ENCODE data around the gene GTF3C4. TPM values are rescaled to one million over a fixed set of nuclear protein-coding genes. Genes with fewer than 3 reads are reported as not detected.
A peak's percentile ranks its signal among the peaks of the same experiment; 100 is the strongest.

GTF3C4 gene
- total RNA-seq: 7.6 TPM
- long read RNA-seq, full-length matches to known transcripts: 14 of 20 reads
- long read RNA-seq, partial matches to known transcripts: 2 of 20 reads
- long read RNA-seq, other reads (novel, unspliced or antisense): 4 of 20 reads

- ATAC-seq (ENCODE audit: poor library complexity) (peak; percentile 7), DNase-seq (peak; percentile 46)
- intact Hi-C loops (cut with DNase I): no loop called here
Observed at GRCh38 chr9:132670457-132671391, at the start of gene GTF3C4. TSS of gene GTF3C4 (plus strand) at chr9:132670464. CDS start at chr9:132670599, 135 bp downstream.

GRCh38 chr9:132622159-132622558 is 48.1 kb upstream of the GTF3C4 start:
- DNase-seq (no peak), ATAC-seq (ENCODE audit: poor library complexity) (no peak)
- intact Hi-C loops (cut with DNase I): no loop called here

- DNase-seq: no peak
- ATAC-seq (ENCODE audit: poor library complexity): no peak
- intact Hi-C loops (cut with DNase I): no loop called here
Observed at GRCh38 chr9:132626285-132626684, 44.0 kb upstream of the GTF3C4 start.

GRCh38 chr9:132627106-132627505 is 43.2 kb upstream of the GTF3C4 start:
- intact Hi-C loops (cut with DNase I): no loop called here
- DNase-seq: no peak
- ATAC-seq (ENCODE audit: poor library complexity): no peak

GRCh38 chr9:132627594-132627993 is 42.7 kb upstream of the GTF3C4 start:
- intact Hi-C loops (cut with DNase I): no loop called here
- ATAC-seq (ENCODE audit: poor library complexity): no peak
- DNase-seq: no peak

- ATAC-seq (ENCODE audit: poor library complexity) (no peak), DNase-seq (no peak)
- intact Hi-C loops (cut with DNase I): no loop called here
Observed at GRCh38 chr9:132628746-132629145, 41.5 kb upstream of the GTF3C4 start.

GRCh38 chr9:132630116-132630515 is 40.1 kb upstream of the GTF3C4 start:
- ATAC-seq (ENCODE audit: poor library complexity) (no peak), DNase-seq (no peak)
- intact Hi-C loops (cut with DNase I): no loop called here

- no peak for ATAC-seq (ENCODE audit: poor library complexity)
- intact Hi-C loops (cut with DNase I): no loop called here
- DNase-seq: no peak
Observed at GRCh38 chr9:132630811-132631210, 39.5 kb upstream of the GTF3C4 start.

- intact Hi-C loops (cut with DNase I): no loop called here
- DNase-seq (no peak), ATAC-seq (ENCODE audit: poor library complexity) (no peak)
Observed at GRCh38 chr9:132631280-132631679, 39.0 kb upstream of the GTF3C4 start.

GRCh38 chr9:132631685-132632084 is 38.6 kb upstream of the GTF3C4 start:
- no peak for DNase-seq
- intact Hi-C loops (cut with DNase I): no loop called here
- ATAC-seq (ENCODE audit: poor library complexity): no peak

GRCh38 chr9:132632413-132633129 is 37.7 kb upstream of the GTF3C4 start:
- intact Hi-C loops (cut with DNase I): no loop called here
- DNase-seq (no peak), ATAC-seq (ENCODE audit: poor library complexity) (no peak)

GRCh38 chr9:132634327-132634726 is 35.9 kb upstream of the GTF3C4 start:
- no peak for ATAC-seq (ENCODE audit: poor library complexity)
- intact Hi-C loops (cut with DNase I): no loop called here
- DNase-seq: no peak

GRCh38 chr9:132637351-132637750 is 32.9 kb upstream of the GTF3C4 start:
- intact Hi-C loops (cut with DNase I): no loop called here
- ATAC-seq (ENCODE audit: poor library complexity): no peak

GRCh38 chr9:132637801-132638200 is 32.5 kb upstream of the GTF3C4 start:
- ATAC-seq (ENCODE audit: poor library complexity): no peak
- DNase-seq: no peak
- intact Hi-C loops (cut with DNase I): no loop called here

More at GRCh38 chr9:132637351-132637750, 32.9 kb upstream of the GTF3C4 start:
- DNase-seq: no peak

- intact Hi-C loops (cut with DNase I): no loop called here
- DNase-seq: no peak
- no peak for ATAC-seq (ENCODE audit: poor library complexity)
Observed at GRCh38 chr9:132638240-132638639, 32.0 kb upstream of the GTF3C4 start.

- intact Hi-C loops (cut with DNase I): no loop called here
- DNase-seq: no peak
- ATAC-seq (ENCODE audit: poor library complexity): no peak
Observed at GRCh38 chr9:132639322-132639721, 30.9 kb upstream of the GTF3C4 start.

- ATAC-seq (ENCODE audit: poor library complexity) (no peak), DNase-seq (no peak)
- intact Hi-C loops (cut with DNase I): no loop called here
Observed at GRCh38 chr9:132641216-132641615, 29.0 kb upstream of the GTF3C4 start.

- intact Hi-C loops (cut with DNase I): no loop called here
- ATAC-seq (ENCODE audit: poor library complexity): no peak
- no peak for DNase-seq
Observed at GRCh38 chr9:132644251-132644650, 26.0 kb upstream of the GTF3C4 start.

GRCh38 chr9:132645306-132645705 is 25.0 kb upstream of the GTF3C4 start:
- DNase-seq: no peak
- intact Hi-C loops (cut with DNase I): no loop called here
- ATAC-seq (ENCODE audit: poor library complexity): no peak

GRCh38 chr9:132645711-132646110 is 24.6 kb upstream of the GTF3C4 start:
- intact Hi-C loops (cut with DNase I): no loop called here
- no peak for ATAC-seq (ENCODE audit: poor library complexity)
- no peak for DNase-seq
